ENCODE data around the gene CEBPZ.
"Not testable (repeated sequence)": the region's sequence is repeated elsewhere in the genome, so short reads cannot be mapped to it uniquely, and the experiment has no call there.

The CEBPZ gene

DNA sequence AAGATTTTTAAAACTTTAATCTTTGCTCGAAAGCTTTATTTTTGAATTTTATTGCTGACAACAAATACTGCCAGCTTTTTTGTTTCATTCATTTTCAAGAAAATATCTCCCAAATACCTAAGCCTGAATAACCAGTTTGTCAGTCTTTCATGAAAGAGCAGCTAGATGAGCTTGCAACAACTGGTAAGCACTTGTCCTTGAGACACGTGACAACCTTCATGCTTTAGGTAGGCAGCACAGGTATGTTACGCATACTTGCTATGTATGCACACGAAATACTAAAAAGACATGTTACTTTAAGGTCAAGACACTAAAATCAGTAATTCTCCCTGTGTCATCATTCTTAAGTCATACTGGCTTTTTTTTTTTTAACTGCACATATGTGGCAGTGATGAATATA, 12.3 kb downstream of the CEBPZ start:
- DNase-seq = no peak

DNA sequence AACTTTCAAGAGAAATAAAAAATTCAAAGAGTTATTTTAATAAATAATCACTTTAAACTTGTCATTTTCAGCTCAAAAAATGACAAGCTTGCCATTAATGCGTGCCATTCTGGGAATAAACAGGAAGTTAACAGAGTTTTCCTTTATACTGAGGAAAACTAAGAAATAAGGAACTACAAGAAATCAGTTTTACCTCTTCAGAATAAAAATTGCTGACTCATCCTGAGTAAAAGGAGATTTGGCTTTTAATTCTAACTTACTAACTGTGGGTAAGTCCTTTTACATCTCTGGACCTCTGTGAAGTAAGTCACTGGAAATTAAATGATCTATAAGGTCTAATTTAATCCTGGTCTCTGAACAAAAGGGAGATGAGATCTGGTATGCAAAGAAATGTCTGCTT, 16.1 kb downstream of the CEBPZ start:
- no peak for DNase-seq

- DNase-seq = no peak
Observed at GRCh38 chr2:37211939-37212338, 19.5 kb downstream of the CEBPZ start.

GRCh38 chr2:37211212-37211611, 20.2 kb downstream of the CEBPZ start:
- no peak for DNase-seq

DNA sequence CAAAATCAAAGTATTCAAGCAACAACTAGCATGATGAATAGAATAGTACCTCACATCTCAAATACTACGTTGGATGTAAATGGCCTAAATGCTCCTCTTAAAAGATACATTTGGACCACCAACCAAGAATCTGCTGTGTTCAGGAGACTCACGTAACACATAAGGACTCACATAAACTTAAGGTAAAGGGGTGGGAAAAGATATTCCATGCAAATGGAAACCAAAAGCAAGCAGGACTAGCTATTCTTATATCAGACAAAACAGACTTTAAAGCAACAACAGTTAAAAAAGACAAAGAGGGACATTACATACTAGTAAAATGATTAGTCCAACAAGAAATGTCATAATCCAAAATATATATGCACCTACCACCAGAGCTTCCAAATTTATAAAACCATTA, 24.6 kb downstream of the CEBPZ start:
- DNase-seq = not testable (repeated sequence)

GRCh38 chr2:37205689-37206341, 25.6 kb downstream of the CEBPZ start:
- DNase-seq = no peak

GRCh38 chr2:37205071-37205661, 26.2 kb downstream of the CEBPZ start:
- DNase-seq = not testable (repeated sequence)

- no peak for DNase-seq
Observed at GRCh38 chr2:37203708-37204107, 27.7 kb downstream of the CEBPZ start.

- no peak for DNase-seq
Observed at GRCh38 chr2:37201766-37202165, 29.6 kb downstream of the CEBPZ start.

DNA sequence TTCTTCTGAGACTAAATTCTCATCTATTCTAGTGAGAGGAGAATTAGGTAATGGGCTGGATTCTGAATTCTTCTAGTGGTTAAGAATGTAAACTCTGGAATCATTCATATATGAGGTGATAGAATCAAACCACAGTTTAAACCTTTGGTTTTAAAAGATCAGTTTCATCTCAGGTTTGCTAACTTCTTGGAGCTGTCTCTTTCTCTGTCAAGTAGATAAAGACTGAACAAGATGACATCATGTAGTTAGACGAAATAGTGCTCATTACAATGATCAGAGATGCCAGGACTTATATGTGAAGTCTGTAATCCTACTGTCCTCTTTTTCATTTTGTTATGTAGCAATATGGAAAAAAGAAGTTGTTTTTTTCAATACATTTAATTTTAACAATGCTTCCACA, 30.2 kb downstream of the CEBPZ start:
- DNase-seq = no peak

DNA sequence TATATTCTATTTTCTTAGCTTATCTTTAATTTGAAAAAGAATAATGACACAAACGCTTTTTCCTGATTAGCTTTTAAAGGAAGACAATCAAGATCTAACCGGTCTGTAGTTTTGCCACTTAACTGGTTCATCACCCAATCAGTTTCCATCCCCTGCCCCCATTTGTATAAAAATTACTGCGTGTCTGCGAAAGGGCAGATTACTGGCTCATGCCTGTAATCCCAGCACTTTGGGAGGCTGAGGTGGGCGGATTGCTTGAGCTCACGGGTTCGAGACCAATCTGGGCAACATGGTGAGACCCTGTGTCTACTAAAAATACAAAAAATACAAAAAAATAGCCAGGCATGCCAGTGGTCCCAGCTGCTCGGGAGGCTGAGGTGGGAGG, 32.7 kb downstream of the CEBPZ start:
- no peak for DNase-seq

GRCh38 chr2:37196320-37197195, 34.8 kb downstream of the CEBPZ start, which contains the start of gene CEBPZOS:
CEBPZOS (plus strand) TSS chr2:37196496; CDS start chr2:37199705, 3,209 bp downstream.
- DNase-seq = peak; percentile 32

GRCh38 chr2:37195862-37196319, 35.5 kb downstream of the CEBPZ start:
- DNase-seq = not testable (repeated sequence)

DNA sequence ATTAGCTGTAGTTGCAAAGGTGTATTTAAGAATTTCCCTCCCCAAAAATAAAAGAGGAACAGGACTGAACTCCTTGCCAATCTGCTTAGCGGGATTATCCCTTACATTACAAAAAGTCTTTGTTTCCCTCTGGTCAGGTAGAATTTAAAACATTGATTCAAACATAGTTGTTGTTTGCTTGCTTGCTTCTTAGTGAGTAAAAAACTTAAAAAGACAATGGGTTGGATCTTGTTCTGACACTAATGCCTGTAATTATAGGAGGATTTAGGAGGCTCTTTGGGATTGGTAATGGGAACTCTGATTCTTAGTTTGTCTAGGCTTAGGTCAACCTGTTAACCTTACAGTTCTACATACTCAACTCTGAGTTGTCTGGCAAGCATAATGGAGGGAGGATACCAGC, 38.8 kb downstream of the CEBPZ start:
- DNase-seq = no peak

- no peak for DNase-seq
Observed at GRCh38 chr2:37191747-37192146, 39.6 kb downstream of the CEBPZ start.

DNA sequence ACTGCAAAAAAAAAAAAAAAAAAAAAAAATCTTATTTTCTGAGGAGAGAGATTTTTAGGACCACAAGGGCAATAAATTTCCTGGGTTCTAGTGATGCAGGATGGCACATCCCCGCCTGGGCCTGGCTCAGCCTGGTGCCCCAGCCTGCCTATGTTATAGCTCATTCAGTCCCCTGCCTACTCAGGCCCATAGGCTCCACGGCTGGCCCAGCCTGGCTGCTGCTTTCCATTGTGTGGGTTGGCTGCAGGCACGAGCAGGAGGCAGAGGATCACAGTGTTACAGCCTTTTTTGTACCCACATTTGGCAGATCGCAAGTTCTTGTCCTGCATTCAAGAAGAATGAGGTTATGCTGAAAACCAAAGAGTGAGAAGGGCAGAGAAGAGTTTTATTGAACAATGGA, 40.1 kb downstream of the CEBPZ start:
- no peak for DNase-seq

DNA sequence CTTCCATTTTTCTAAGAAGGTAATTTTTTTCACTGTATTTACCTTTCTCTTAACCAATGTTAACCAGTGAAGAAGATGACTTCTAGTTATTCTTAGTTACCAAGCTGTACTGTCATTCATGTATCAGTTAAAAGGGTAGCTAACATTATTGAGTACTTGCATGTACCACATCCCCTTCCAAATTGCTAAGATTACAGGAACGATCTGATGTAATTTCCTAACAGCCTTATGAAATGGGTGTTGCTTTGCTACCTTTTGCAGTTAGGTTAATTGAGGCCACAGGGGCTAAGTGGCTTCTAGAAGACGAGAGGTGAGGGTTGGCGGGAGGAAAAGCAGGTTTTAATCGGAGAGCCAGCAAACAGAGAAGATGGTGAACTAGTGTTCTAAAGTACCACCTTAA, 41.1 kb downstream of the CEBPZ start:
- DNase-seq = no peak

GRCh38 chr2:37189452-37190153, 41.8 kb downstream of the CEBPZ start:
- DNase-seq = no peak

- DNase-seq = no peak
Observed at GRCh38 chr2:37188570-37188969, 42.8 kb downstream of the CEBPZ start, which contains the start of gene SULT6B1. SULT6B1 (minus strand) TSS chr2:37188670; CDS start chr2:37188640, 30 bp downstream.

- no peak for DNase-seq
Observed at GRCh38 chr2:37181726-37182684, 49.4 kb downstream of the CEBPZ start.

- no peak for DNase-seq
Observed at GRCh38 chr2:37180640-37181039, 50.8 kb downstream of the CEBPZ start.

All from NCI-H524 treated with DMSO at 0.1 percent for 48 hours (cell line).